Fibroblast of lung (primary cell): ENCODE data around the gene OST4.

Experiments
- CTCF ChIP-seq, 2 donors: IDR thresholded peaks in 1 of 2; conservative IDR thresholded peaks in 1 of 2; 1 replicate in 1 of 2; 2 replicates in 1 of 2; pipeline ENCODE4 v1.5.1; 2011 to 2012; ENCODE audit warnings: low read length in 2 of 2, control low read depth in 1 of 2, inconsistent platforms in 1 of 2, low read depth in 1 of 2, mild to moderate bottlenecking in 1 of 2
- EZH2 ChIP-seq: IDR thresholded peaks from 2 replicates; pipeline ENCODE4 v1.5.1; 2012; ENCODE audit warnings: low read length, control low read depth, mild to moderate bottlenecking; ENCODE audit errors: missing control alignments

- no peak for TF ChIP-seq CTCF (conservative IDR thresholded peaks at IDR 0.05 in 1 of 2, IDR thresholded peaks at IDR 0.05 in 1 of 2; ENCODE audit: low read depth in 1 of 2, low read length in 2 of 2)
- no peak for TF ChIP-seq EZH2
Measured at GRCh38 chr2:27050996-27051901, 20.2 kb downstream of the OST4 start, which contains the start of gene AGBL5.
